Fibroblast of the conjunctiva (primary cell): ENCODE results near the gene SLC24A3.

Experiments used
- DNase-seq: peaks from one replicate; pipeline ENCODE4 v3.0.0-alpha.2; 2010; ENCODE audit warnings: low read depth

Gene SLC24A3

DNA sequence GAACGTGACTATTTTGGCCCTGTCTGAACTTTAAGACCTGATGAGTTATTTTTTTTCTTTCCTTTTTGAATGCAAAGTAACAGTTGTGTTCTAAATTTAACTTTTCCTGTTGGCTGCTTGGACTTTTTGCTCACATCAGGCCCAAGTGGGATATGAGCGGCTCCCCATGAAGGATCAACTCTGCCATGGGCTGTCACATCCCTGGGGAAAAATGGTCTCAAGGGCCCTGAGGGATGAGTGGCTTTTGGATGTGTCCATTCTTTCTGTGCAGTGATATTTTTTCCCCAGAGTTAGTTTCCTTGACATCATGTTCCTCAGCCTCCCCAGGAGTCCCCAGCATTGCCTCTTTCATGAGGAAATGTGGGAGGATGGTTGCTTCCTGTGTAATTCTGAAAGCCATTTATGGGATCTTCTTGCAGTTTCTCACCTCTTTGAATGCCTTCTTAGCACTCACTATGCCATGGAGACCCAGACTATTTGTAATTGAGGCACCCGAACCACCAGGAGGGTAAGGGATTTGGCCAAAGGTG is 92.5 kb downstream of the SLC24A3 start:
- DNase-seq = no peak

DNA sequence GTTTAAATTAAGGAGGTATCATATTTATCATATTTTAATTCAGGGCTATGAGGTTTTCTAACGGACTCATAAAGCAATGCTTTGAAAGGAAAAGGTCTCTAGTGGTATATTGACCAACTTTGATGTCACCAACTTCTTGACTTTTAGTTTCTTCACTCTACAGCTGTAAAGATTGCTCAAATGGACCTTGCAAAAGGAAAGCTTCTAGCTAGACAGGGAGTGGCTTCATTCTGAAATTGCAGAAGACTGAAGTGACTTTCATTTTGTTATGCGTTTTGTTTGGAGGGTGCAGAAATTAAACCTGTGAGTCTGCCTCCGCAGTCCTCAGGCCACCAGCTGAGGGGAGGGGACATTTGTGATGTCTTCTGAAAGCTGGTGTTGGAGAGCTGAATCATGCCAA is 95.7 kb downstream of the SLC24A3 start:
- no peak for DNase-seq

DNA sequence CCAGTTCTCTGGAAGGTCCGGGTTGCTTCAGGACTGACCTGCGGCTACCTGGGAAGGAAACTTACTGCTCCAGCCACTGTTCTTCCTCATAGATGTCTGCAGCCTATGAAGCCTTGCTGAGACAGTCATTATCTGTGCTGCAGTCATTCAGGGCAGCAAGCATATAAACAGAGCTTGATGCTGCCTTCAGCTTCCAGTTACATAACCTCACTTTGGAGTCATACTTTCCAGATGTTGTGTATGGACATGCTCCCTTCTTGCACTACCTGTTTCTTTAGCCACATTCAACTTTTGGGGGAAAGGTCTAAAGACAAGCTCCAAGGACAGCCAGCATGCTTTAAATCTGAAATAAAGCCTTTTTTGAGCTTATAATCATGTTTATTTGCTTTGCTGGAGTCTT is 98.1 kb downstream of the SLC24A3 start:
- no peak for DNase-seq

DNA sequence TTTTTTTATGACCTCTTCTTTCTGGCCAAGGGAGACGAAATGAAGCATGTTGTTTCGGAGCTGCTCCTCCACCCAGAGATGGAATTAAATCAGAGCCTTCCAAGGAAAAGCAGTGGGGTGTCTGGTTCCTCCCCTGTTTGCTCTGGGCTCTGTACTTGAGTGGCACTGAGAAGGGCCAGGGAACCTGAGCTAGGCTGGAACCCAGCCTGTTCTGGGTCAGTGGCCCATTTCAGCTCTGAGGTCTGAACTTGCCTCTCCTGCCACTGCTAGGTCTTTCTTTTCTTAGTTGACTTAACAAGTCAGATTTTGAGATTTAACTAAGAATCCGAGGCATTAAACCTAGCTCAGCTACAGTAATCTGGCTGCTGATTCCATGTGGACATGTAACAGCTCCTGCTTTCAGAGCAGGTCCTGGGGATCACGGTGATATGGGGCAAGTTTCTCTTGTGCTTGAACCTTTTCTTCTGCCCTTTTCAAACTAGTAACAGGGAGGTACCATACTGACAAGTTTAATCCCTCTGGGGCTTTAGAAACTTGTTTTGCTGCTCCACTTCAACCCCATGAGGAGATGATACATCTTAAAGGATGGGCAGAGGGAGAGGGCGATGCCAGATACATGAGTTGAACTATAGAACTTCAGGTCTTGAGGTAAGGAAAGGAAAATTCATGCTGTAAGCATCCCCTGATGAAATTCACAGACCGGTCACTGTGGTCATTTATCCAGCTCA is 101.1 kb downstream of the SLC24A3 start:
- no peak for DNase-seq

DNA sequence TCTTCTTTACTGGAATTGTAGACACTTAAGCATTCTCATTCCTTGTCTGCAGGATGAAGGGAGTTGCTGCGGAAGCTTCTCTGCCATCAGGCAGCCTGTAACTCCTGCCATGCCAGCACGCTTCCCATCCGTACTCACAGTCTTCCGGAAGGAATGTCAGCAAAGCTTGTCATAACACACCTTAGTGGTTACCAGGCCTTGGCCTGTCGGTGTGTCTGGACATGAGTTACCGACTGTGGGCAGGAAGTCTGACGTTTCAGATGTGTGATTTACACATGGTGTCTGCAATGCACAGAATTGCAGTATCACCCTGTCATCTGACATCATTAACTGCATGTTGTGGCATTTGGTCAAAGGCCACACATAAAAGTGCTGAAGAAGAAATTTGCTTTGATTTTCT is 102.2 kb downstream of the SLC24A3 start:
- DNase-seq = no peak

DNA sequence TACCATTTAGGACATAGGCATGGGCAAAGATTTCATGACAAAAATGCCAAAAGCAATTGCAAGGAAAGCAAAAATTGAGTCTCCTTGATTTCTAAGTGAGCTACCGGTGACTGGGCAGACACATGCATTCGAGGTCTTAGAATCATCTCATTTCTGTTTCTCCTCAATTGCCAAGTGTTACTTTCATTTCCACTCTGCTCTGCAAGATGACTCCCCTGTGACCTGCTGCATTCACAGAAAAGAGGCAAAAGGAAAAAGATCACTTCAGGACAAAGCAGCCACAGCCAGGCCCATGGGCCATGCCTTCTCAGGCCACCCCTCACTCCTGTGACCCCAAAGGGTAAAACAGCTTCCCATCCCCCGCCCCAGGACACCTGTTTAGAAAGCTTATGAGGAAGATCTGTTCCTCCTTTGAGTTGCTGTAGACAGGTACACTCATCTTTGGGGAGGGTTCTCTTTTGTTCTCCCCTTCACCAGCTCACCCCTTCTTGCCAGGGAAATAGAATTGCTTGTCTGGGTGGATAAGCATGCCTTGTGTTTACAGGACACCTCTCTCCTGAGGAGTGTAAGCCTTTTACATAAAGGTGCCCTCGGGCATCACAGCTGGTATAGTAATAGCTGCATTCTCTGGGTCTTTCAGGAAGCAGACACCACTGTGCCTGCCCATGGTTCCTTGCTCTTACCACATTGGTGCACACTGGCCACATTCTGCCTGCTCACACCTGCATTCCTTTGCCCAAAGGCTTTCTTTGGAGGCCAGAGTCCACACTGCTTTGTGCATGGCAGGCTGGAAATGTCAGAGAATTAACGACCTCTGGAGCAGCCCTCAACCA is 105.0 kb downstream of the SLC24A3 start:
- DNase-seq = no peak

DNA sequence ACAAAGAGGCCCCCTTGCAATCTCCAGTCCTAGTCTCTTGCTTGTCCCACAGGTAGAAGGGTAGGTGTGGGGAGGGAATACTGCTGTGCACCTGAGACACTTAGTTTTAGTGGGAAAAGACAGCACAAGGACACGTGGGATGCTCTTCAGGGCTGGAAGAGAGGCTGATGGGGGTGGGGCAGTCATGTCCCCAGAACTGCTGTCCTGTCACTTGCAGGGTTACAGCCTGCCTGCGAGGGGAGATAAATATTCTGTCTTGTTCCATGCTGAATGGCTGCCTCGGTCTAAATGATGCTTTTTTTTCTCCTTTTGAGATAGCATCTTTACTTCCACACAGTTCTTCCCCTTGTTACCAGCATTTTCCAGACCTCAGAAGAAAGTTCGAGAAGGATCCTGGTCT is 106.2 kb downstream of the SLC24A3 start:
- DNase-seq = no peak

DNA sequence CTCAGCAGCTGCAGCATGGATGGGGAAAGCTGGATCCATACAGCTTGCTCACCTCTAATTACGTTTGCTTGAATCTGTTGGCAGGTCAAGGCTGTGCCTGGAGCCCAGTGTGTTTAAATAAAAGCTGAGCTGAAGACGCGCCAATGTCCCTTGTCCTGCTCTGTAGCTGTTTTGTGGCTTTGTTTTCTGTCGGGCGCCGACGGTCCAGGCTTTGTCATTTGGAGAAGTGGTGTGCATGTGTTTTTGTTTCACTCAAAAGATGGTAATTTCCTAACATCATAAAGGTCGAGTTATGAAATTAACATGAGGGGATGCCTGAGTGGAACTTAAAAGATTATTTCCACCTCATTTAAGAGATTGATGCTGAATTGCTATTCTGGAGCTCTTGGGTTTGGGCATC is 107.6 kb downstream of the SLC24A3 start:
- no peak for DNase-seq

DNA sequence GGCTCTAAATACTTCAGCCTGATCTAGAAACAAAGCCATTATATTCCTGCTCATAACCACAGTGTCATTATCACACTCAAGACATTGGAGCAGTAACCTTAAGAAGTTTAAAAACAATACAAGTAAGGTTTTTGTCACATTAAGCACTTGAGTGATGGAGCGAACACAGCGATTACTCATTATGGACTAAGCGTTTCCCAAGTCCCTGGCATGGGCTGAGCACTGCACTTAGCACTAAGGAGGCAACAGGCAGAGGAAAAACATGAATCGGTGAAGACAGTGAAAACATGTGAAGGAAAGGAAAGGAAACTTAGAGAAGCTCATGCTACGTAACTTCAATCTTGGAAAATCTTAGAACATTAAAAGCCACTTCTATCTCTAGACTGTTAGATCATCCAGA is 108.7 kb downstream of the SLC24A3 start:
- DNase-seq = no peak

DNA sequence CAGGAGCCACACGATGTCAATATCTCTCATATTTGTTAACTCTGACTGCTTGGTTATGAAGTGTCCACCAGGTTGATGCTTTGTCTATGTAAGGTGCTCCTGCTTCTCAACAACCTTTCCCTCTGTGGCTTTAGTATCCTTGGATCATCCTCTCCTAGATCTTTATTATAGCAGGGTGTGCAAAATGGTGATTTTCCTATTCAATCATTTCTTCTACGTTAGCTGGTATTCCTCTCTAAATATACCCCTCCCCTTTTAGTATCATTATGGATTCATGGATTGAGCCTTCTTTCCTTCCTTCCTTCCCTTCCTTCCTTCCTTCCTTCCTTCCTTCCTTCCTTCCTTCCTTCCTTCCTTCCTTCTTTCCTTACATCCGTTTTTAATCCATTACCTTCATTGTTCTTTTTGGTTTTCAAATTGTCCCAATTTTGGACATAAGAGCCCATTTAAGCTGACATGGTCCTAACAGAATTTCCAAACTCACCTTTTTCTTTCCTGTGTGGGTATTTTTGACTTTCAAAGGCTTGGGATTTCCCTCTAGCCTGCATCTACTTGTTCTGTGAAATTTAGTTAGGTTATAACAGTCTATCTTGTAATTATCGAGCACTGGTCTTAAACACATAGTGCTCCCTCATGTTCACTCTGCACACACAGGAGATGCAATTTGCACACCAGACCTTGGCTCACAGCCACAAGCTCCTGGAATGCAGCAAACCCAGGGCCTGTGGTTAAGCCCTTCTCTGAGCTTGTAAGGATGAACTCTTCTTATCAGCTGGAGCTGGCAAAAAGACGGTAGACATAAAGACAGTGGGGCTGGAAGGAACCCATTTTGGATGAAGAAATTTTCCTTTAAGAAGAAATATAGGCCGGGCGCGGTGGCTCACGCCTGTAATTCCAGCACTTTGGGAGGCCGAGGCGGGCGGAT is 109.9 kb downstream of the SLC24A3 start:
- DNase-seq = no peak

DNA sequence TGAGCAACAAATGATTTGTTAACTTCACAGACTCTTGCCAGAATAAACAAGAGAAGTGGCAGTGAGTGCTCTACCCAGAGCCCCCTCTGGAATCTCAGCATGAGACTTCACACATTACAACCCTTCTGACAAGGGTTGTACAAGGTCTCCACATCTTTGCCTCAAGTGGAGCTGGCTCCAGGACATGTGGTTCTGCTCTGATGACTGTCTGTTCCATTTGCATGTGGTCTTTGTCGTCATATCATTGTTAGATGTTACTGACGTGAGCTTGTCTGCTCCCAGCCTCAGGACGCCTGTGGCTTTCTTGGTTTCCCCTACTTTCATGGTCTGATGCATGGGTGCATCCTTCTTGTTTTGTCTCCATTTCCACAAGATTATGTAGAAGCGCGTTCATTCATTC is 115.0 kb downstream of the SLC24A3 start:
- DNase-seq = no peak

DNA sequence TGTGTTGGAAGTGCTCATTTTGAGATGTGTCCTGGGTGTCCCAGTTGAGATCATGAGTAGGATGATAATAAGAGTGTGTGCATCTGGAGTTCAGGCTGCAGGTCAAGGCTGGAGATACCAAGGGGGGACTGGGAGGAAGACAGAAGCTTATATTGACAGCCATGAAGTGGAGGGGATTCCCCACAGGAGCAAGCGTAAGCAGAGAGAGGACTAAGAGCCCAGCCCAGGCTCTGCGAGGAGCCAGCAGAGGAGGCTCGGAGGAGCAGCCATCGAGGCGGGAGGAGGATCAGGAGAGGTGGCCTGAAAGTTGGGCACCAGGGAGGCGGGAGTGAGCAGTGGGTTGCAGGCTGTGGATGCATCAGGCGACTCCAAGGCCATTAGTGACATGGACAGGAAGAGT is 116.2 kb downstream of the SLC24A3 start:
- no peak for DNase-seq

DNA sequence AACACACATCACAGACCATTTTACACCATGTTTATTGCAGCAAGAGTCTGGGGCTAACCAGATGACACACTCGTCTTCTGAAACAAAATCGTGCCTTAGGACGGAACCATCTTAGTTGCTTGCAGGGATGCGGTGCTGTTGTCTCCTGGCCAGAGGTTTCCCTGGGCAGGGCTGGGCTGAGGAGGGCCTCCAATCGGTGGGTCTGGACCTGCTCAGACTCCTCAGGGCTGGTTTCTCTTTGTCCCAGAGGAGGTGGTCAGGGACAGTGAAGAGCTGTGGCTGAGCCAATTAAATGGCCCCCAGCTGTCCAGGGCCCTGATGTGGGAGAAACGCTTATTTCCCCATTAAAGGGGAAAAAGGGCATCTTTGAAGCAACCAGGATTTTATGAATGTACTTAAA is 117.6 kb downstream of the SLC24A3 start:
- no peak for DNase-seq

DNA sequence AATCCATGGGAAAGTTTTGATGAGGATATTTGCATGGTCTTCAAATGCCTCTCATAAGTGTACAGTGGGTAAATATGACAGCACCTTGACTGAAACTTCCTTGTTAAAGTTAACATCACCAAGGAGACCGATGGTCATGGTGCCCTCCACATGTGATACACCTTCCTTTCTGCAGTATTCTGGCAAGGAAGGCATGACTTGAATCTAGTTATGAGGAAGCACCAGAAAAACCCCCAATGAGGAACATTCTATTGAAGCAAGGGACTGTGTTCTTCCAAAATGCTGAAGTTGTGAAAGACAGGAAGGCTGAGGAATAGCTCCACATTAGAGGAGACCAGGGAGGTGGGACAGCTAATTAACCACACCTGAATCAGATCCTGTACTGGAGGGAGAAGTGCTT is 118.3 kb downstream of the SLC24A3 start:
- DNase-seq = no peak

DNA sequence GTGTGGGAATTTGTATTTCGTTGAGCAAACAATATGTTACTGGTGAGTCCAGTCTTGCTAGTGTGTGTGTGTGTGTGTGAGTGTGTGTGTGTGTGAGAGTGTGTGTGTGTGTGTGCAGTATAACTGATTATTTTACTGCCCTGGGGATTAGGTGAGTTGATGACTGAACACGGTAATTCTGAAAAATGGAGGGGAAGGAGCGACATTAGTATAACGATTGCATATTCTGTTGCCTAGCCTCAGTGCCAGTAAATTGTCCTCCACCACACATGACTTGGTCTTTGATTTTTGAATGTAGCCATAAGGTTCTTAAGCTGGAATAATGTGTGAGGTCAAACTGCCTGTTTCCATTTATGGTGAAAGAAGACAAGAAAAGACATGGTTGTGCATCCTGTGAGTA is 121.1 kb downstream of the SLC24A3 start:
- DNase-seq = no peak

DNA sequence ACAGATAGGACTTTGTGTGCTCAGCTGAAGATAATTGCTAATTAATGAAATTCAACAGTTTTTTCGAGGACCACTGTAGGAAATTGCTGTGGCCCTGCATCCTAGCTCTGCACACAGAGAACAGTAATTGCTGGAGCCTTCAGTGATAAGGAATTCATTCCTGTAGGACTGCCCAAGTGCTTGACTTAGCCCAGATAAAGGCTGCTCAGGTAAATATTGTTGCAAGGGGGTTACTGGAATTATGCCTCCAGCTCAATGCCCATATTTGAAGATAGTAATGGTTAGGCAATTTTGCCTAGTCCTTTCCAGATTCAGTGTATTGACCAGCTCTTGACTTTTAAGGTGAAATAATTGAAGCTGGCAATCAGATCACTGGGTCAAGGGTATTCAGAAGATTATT is 122.9 kb downstream of the SLC24A3 start:
- no peak for DNase-seq

DNA sequence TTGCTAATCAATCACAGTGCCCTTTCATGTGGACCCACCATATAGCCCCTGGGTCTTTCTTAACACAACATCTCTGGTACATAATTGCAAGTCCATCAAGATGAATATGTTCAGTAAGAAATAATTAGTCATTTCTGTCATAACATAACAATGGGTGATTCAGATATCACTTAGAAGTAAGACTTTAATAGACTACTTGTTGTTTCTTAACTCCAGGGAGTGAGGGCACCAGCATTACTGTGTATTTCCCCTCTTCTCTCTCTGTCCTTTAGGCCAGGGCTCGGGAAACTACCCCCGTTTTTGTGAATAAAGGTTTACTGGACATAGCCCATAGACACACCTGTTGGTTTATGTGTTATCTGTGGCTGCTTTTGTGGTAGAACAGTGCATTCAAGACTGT is 123.5 kb downstream of the SLC24A3 start:
- DNase-seq = no peak

DNA sequence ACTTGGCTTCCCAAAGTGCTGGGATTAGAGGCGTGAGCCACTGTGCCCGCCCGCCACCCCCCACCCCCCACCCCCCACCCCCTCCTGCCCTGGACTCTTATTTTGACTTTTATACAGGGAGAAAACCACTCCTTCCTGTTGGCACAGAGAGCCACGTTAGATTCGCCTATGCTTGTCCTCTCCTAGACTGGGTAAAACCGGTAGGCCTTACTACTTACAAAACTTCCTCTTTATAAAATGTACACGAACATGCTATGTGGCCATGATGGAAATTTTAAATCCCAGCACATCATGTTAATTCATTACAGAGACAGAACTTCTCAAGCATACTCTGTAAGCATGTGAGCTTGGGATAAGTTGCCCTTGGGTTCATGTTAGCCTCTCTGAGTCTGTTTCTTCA is 124.2 kb downstream of the SLC24A3 start:
- DNase-seq = no peak

DNA sequence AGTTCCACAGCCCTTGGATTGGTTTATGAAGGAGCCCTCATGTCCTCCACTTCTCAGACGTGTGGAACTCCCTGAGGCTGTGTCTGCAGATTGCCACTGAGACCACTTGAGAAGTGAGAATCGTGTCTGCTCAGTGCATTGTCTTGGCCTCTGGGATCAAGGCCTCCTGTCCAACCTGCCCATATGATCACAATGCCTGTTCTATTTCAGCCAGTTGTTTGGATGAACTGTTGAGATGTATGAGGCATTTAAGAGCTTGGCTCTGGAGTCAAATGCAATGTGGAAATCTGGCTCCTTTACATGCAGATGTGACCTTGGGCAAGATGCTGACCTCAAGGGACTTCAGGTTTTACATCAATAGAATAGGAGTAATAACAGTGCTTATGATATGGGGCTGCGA is 125.9 kb downstream of the SLC24A3 start:
- DNase-seq = no peak

DNA sequence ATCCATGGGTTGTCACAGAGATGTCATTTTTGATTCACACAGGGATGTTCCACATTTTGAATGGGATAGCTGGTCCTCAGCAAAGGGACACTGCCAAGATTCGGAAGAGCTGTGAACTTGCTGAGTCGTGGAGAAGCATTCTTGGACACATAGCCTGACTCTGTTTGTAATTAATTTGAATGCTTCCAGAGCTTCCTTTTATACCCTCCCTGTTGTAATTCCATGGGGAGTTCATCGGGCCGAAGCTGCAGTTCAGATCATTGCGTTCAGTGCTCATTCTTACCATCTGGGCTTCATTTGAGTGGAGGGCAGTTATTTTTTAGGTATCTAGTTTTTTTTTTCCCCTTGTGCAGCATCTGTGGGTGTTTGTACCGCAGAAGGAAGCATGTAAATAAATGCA is 126.5 kb downstream of the SLC24A3 start:
- DNase-seq = no peak

DNA sequence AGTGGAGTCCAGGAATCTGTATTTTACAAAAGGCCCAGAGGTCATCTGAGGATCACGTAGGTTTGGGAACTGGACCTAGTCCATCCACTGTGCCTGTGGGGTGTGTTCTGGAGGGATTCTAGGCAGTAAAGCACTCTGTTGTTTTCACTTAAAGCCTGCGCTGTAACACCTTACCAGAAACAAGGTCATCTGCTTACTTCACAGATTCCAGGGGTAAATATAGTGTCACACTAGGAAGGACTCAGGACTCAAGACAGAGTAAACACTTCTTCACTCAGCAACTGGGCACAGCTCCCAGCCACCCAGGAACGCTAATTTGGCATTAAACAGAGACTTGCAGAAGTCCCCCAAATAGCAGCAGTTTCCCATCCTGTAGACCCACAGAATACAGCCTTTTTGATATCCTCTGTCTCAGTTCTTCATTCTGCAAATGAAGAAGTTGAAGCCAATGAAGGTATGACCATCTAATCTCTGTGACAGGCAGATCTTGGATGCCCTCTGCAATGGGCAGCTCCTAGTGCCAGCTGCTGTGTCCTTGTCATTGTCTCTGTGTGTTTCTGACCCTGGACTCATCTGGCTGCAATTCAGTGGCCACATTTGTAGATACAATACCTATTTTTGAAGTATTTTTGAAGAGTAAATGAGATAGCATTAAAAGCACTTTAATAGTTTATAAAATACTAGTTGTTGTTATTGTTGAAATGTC is 129.1 kb downstream of the SLC24A3 start:
- no peak for DNase-seq

DNA sequence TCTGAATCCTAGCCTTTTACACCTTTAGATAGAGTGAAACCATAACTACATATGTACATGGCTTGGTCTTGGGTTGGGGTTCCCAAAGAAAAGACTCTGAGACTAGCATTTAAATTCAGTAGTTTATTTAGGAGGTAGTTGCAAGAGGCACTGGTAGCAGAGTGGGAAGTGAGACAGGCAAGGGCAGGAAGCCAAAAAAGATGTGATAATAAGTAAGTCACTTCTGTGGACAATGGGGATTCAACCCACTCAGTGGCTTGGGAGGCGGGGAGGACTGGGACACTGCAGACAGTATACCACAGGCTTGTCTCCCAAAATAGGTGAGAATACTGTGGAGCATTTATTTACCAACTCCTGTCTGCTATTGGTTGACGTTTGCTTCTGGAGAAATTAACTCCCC is 131.9 kb downstream of the SLC24A3 start:
- no peak for DNase-seq
